Esophagus squamous epithelium (tissue), 4 donors: ENCODE data around the gene OGA.

Source experiments
- CTCF ChIP-seq, 6 experiments: fragments of 450-650 bp in 4 of 6; fragments of 200-600 bp in 2 of 6; sonication (generic) in 2 of 6; IDR thresholded peaks; one replicate each; pipeline ENCODE4 v1.5.1; 2016 to 2019; ENCODE audit warnings: antibody characterized with exemption in 6 of 6, mild to moderate bottlenecking in 4 of 6, moderate library complexity in 4 of 6
- POLR2A ChIP-seq, 4 donors: fragments of 450-650 bp; IDR thresholded peaks; one replicate each; pipeline ENCODE4 v1.6.1; 2017; ENCODE audit warnings: antibody characterized with exemption in 4 of 4, mild to moderate bottlenecking in 4 of 4, moderate library complexity in 3 of 4

GRCh38 chr10:101778151-101778780, 40.0 kb downstream of the OGA start:
- TF ChIP-seq POLR2A (IDR thresholded peaks at IDR 0.05), result no peak
- no peak for TF ChIP-seq CTCF (IDR thresholded peaks at IDR 0.05)
